OCI-LY3 (cell line): ENCODE results near the gene POLDIP3.

Experiments used
- EZH2phosphoT487 ChIP-seq: fragments of 200-600 bp; shearing (Covaris generic); IDR thresholded peaks from 2 replicates; pipeline ENCODE4 v1.6.1; 2018; ENCODE audit warnings: antibody characterized with exemption, mixed run types, low read depth
- TF ChIP-seq, protein P1 (sequence below): fragments of 200-600, 300-600 bp; sonication (generic); IDR thresholded peaks from 2 replicates; pipeline ENCODE4 v1.5.1; 2014; ENCODE audit warnings: antibody characterized with exemption, low read length, low read depth

DNA sequence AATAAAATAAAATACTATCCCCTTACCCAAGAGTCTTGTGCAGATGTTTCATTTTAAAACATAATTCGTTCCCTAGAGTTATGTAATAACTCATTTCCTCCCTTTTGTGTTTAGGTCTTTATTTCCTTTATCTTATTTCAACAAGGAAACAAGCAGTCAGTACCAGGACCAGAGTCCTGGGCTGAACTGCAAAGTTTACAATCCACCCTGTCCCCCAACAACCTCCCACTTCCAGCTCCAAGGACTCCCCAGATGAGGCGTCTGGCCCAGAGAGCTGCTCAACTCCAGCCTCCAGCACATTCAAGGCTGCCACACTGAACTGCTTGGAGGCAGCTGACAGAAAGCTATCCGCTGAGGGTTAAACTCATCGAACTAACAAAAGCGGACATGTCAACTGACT, 4.5 kb downstream of the POLDIP3 start:
- TF ChIP-seq, protein P1, sequence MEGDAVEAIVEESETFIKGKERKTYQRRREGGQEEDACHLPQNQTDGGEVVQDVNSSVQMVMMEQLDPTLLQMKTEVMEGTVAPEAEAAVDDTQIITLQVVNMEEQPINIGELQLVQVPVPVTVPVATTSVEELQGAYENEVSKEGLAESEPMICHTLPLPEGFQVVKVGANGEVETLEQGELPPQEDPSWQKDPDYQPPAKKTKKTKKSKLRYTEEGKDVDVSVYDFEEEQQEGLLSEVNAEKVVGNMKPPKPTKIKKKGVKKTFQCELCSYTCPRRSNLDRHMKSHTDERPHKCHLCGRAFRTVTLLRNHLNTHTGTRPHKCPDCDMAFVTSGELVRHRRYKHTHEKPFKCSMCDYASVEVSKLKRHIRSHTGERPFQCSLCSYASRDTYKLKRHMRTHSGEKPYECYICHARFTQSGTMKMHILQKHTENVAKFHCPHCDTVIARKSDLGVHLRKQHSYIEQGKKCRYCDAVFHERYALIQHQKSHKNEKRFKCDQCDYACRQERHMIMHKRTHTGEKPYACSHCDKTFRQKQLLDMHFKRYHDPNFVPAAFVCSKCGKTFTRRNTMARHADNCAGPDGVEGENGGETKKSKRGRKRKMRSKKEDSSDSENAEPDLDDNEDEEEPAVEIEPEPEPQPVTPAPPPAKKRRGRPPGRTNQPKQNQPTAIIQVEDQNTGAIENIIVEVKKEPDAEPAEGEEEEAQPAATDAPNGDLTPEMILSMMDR = no peak
- no peak for TF ChIP-seq EZH2phosphoT487
